ENCODE measurements around the gene BRMS1. TPM values are rescaled to one million over a fixed set of nuclear protein-coding genes. Genes with fewer than 3 reads are reported as not detected.
A peak's percentile ranks its signal among the peaks of the same experiment; 100 is the strongest.

Gene BRMS1
- total RNA-seq, 1 donor from 2014 or later = 33.4 TPM

DNA sequence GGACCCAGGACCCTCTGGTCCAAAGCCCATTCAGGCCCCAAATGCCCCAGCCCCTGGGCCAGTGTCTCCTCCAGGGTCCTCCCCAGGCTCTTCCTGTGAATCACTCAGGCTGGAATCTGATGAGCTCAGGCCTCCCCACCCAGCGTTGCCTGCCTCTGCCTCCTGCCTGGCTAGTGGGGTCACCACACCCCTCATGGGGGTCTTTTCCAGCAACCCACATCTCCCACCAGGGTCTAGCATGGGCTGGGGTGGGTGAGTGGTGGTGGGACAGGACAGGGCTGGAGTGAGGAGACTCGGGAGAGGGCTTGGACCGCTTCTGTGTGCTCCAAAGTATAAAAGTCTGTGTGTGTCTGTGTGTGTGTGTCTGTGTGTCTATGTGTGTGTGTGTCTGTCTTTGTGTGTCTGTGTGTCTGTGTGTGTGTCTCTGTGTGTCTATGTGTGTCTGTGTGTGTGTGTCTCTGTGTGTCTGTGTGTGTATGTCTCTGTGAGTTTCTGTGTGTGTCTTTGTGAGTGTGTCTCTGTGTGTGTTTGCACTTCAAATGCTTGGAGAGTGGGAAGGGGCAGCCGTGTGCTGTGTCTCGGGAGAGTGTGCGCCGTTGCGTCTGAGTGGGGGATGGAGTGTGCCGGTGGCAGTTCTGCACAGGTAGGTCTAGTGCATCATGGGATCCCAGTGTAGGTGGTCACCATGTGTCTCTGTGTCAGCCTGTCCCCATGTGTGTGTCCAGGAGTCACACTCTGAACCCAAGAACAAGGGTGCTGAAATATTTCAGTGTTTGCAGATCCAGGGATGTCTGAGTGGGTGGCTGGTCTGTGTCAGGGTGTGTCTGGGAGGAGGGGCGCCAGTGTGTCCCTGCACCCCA, 17.5 kb downstream of the BRMS1 start:
- Mint-ChIP-seq H3K27me3 (ENCODE audit: unreplicated experiment) (no peaks in the 10 kb centered on the region), H3K4me3 (ENCODE audit: unreplicated experiment) (no peak overlapping the region), H3K4me1 (ENCODE audit: unreplicated experiment) (peaks cover 71% of the 10 kb centered on the region), H3K27ac (ENCODE audit: unreplicated experiment) (peak overlapping the region; percentile 87), H3K9me3 (ENCODE audit: unreplicated experiment) (no peaks in the 10 kb centered on the region), H3K36me3 (ENCODE audit: unreplicated experiment) (peaks cover 2% of the 10 kb centered on the region)
- TF ChIP-seq, protein P1, sequence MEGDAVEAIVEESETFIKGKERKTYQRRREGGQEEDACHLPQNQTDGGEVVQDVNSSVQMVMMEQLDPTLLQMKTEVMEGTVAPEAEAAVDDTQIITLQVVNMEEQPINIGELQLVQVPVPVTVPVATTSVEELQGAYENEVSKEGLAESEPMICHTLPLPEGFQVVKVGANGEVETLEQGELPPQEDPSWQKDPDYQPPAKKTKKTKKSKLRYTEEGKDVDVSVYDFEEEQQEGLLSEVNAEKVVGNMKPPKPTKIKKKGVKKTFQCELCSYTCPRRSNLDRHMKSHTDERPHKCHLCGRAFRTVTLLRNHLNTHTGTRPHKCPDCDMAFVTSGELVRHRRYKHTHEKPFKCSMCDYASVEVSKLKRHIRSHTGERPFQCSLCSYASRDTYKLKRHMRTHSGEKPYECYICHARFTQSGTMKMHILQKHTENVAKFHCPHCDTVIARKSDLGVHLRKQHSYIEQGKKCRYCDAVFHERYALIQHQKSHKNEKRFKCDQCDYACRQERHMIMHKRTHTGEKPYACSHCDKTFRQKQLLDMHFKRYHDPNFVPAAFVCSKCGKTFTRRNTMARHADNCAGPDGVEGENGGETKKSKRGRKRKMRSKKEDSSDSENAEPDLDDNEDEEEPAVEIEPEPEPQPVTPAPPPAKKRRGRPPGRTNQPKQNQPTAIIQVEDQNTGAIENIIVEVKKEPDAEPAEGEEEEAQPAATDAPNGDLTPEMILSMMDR (IDR thresholded peaks at IDR 0.05) = no peak
- DNase-seq (ENCODE audit: extremely low spot score, unreplicated experiment) = no peak

DNA sequence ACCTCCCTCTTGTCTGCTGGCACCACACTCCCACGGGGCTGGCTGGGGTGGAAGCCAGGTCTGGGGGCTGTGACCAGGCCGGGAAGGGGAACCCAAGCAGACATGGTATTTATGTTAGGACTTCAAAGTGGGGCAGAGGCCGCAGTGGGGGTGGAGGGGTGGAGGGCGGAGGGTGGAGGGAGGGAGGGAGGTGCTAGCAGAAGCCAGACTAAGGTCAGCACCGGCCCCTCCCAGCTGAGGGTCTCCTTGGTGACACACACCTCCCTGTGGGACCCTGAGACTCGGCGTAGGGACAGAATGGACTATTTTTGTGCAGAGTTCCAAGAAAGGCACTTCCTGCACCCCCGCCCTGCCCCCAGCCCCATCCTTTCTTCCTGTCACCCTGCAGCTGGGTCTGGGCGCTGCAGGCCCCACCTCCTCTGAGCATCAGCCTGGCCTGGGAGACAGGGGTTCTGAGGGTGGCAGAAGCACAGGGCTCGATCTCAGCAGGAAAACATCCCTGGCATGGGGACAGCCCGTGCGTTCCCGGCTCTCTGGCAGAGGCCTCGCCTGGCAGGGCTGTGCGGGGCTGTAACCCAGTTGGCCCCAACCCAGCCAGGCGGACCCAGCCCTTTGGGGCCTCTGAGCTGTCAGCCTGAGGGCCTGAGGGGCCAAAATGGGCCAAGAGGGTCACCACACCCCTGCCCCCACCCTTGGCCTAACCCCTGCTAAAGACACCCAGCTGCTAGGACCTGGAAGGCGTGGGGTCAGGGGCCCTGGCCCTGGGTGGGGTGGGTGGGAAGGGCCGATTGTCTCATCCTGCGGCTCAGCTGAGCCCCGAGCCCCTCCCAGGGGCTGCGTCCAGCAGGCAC, 18.4 kb downstream of the BRMS1 start:
- Mint-ChIP-seq H3K4me1 (ENCODE audit: unreplicated experiment) (peaks cover 76% of the 10 kb centered on the region), H3K27ac (ENCODE audit: unreplicated experiment) (peak overlapping the region; percentile 90), H3K9me3 (ENCODE audit: unreplicated experiment) (no peaks in the 10 kb centered on the region), H3K27me3 (ENCODE audit: unreplicated experiment) (no peaks in the 10 kb centered on the region), H3K4me3 (ENCODE audit: unreplicated experiment) (no peak overlapping the region), H3K36me3 (ENCODE audit: unreplicated experiment) (no peaks in the 10 kb centered on the region)
- DNase-seq (ENCODE audit: extremely low spot score, unreplicated experiment) = peak; percentile 86
- TF ChIP-seq, protein P1 (IDR thresholded peaks at IDR 0.05) = no peak

DNA sequence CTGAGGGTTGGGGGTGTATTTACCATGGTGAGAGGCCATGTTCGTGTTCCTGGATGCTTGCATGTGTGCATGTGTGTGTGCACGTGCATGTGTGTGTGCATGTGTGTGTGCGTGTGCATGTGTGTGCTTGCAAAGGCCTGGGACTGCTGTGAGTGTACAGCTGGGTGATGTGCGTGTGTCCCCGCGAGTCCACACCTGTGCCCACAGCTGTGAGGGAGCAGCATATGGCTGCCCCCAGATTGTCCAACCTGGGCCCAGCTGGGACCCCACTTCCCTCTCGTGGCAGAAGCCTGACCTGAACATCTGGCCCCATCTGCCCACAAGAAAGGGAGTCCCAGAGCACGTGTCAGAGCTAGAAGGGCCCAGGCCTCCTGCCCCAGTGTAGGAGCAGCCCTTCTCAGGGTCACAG, 19.6 kb downstream of the BRMS1 start:
- no peak for DNase-seq (ENCODE audit: extremely low spot score, unreplicated experiment)
- peaks cover 74% of the 10 kb centered on the region for H3K4me1 Mint-ChIP-seq (ENCODE audit: unreplicated experiment)
- TF ChIP-seq, protein P1 (IDR thresholded peaks at IDR 0.05) = no peak
- no peaks in the 10 kb centered on the region for H3K9me3 Mint-ChIP-seq (ENCODE audit: unreplicated experiment)
- H3K27me3 Mint-ChIP-seq (ENCODE audit: unreplicated experiment) = no peaks in the 10 kb centered on the region
- H3K27ac Mint-ChIP-seq (ENCODE audit: unreplicated experiment) = peak overlapping the region; percentile 90
- no peaks in the 10 kb centered on the region for H3K36me3 Mint-ChIP-seq (ENCODE audit: unreplicated experiment)
- no peak overlapping the region for H3K4me3 Mint-ChIP-seq (ENCODE audit: unreplicated experiment)

DNA sequence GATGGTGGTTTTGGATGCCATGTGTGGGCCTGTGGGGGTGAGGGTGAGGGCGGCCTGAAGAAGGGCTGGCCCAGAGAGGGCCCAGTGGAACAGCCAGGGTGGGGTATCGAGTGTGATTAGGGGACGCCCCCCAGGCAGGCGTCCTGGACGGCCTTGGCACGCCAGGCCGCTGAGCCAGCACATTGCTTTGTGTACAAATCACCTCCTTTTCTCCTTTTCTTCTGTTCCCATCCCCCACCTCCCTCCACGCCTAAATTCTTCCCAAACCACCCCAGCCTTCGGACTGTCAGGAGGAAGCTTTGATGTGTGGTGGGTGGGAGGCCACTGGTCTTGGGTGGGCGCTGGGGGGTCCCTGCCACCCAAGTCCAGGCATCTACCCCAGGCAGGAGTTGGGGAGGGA, 20.2 kb downstream of the BRMS1 start:
- Mint-ChIP-seq H3K4me1 (ENCODE audit: unreplicated experiment) (peaks cover 70% of the 10 kb centered on the region), H3K36me3 (ENCODE audit: unreplicated experiment) (no peaks in the 10 kb centered on the region), H3K27me3 (ENCODE audit: unreplicated experiment) (no peaks in the 10 kb centered on the region), H3K27ac (ENCODE audit: unreplicated experiment) (peak overlapping the region; percentile 90), H3K9me3 (ENCODE audit: unreplicated experiment) (no peaks in the 10 kb centered on the region), H3K4me3 (ENCODE audit: unreplicated experiment) (no peak overlapping the region)
- TF ChIP-seq, protein P1 (IDR thresholded peaks at IDR 0.05) = no peak
- DNase-seq (ENCODE audit: extremely low spot score, unreplicated experiment) = no peak

DNA sequence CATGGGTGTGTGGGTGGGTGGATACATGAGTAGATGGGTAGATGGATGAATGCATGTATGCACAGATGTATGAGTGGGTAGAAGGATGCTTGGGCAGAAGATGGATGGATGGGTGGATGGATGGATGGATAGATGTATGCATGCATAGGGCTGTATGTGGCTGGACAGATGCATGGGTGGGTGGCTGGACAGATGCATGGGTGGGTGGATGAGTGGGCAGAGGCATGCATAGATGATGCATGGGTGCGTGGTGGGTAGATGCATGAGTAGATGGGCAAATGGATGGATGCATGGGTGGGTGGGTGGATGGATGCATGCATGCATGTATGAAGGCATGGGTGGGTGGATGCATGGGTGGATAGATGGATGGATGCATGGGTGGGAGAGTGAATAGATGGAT, 21.2 kb downstream of the BRMS1 start:
- Mint-ChIP-seq H3K27ac (ENCODE audit: unreplicated experiment) (no peak overlapping the region), H3K27me3 (ENCODE audit: unreplicated experiment) (no peaks in the 10 kb centered on the region), H3K4me1 (ENCODE audit: unreplicated experiment) (peaks cover 69% of the 10 kb centered on the region), H3K36me3 (ENCODE audit: unreplicated experiment) (no peaks in the 10 kb centered on the region), H3K4me3 (ENCODE audit: unreplicated experiment) (no peak overlapping the region), H3K9me3 (ENCODE audit: unreplicated experiment) (no peaks in the 10 kb centered on the region)
- TF ChIP-seq, protein P1 (IDR thresholded peaks at IDR 0.05) = no peak
- no peak for DNase-seq (ENCODE audit: extremely low spot score, unreplicated experiment)
